ENCODE measurements around the gene SPPL2B. TPM values are rescaled to one million over a fixed set of nuclear protein-coding genes. Genes with fewer than 3 reads are reported as not detected.

SPPL2B gene
- total RNA-seq, 2 experiments from 2014 or later: 90.6 to 101 TPM

DNA sequence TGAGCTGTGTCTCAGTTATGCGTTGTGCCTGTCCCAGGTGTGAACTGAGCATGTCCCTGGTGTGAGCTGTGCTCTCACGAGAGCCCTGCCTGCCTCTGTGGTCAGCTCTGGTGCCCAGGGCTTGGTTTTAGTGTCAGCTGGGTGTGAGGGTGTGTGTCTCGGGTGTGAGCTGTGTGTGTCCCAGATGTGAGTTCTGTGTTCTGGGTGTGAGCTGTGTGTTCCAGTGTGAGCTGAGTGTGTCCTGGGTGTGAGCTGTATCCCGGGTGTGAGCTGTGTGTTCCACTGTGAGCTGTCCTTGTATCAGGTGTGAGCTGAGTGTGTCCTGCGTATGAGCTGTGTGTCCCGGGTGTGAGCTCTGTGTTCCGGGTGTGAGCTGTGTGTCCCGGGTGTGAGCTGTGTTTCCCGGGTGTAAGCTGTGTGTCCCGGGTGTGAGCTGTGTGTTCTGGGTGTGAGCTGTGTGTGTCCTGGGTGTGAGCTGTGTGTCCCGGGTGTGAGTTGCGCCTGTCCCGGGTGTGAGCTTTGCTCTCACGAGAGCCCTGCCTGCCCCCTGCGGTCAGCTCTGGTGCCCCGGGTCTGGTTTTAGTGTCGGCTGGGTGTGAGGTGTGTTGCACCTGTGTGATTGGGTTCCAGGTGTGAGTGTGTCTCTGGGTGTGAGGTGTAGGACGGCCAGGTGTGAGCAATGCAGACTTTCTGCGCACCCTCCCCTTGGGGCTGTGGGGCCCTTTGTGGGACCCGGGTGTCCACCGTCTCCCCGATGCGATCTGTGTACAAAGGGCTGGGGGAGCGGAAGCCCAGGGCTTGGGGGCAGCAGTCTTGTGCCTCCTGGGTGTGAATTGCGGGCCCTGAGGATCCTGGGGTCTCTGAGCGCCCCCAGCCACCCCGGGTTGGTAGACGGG is 39.4 kb upstream of the SPPL2B start:
- peak; percentile 27 for ATAC-seq (ENCODE audit: low read depth)
- no peaks in the 10 kb centered on the region for H3K9me3 Mint-ChIP-seq
- H3K36me3 Mint-ChIP-seq: peaks cover 14% of the 10 kb centered on the region
- H3K4me3 Mint-ChIP-seq: peak overlapping the region; percentile 91
- H3K27ac Mint-ChIP-seq: peak overlapping the region; percentile 96
- DNase-seq: peak; percentile 58
- POLR2A ChIA-PET: interaction anchor here (0.6 to 1.7 kb wide), 5 partner anchors 14 to 105 kb away, joined by 3 to 6 read pairs (median 4); partner anchors contain the start of gene LSM7
- H3K4me1 Mint-ChIP-seq: peaks cover 14% of the 10 kb centered on the region
- no peaks in the 10 kb centered on the region for H3K27me3 Mint-ChIP-seq

DNA sequence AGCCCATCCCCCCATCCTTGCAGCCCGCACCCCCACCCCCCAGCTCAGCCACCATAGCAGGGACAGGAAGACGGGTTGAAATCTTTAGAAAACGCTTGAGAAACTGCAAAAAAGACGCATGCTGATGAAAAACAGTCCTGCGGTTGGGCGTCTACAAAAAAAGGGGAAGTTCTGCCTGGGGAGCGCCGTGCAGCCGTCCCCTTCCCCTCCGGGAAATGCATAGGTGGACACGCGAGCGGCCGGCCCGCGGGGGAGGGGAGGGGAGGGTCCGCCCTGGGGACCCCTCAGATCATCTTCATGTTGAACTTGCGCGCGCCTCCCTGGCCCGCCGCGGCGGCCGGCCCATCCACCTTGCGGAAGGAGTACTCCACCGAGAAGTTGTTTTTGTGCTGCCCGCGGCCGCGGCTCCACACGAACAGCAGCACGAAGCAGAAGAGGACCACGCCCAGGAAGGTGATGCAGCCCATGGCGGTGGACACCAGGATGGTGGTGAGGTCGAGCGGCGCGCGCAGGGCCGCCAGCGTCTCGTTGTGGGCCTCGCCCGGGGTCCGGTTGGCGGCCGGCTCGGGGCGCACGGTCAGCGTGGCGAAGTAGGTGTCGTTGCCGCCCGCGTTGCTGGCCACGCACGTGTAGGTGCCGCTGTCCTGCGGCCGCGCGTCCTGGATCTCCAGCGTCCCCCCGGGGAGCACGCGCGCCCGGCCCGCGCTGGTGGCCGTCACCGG is 38.6 kb upstream of the SPPL2B start:
- H3K9me3 Mint-ChIP-seq: no peaks in the 10 kb centered on the region
- POLR2A ChIA-PET: interaction anchor here (0.6 to 1.7 kb wide), 7 partner anchors 15 to 172 kb away, joined by 3 to 8 read pairs (median 4); partner anchors contain the start of genes LSM7 and SPPL2B
- no peaks in the 10 kb centered on the region for H3K27me3 Mint-ChIP-seq
- H3K4me3 Mint-ChIP-seq: peak overlapping the region; percentile 91
- ATAC-seq (ENCODE audit: low read depth): peak; percentile 74
- H3K27ac Mint-ChIP-seq: peak overlapping the region; percentile 96
- H3K4me1 Mint-ChIP-seq: peaks cover 16% of the 10 kb centered on the region
- DNase-seq: peak; percentile 78
- peaks cover 15% of the 10 kb centered on the region for H3K36me3 Mint-ChIP-seq

DNA sequence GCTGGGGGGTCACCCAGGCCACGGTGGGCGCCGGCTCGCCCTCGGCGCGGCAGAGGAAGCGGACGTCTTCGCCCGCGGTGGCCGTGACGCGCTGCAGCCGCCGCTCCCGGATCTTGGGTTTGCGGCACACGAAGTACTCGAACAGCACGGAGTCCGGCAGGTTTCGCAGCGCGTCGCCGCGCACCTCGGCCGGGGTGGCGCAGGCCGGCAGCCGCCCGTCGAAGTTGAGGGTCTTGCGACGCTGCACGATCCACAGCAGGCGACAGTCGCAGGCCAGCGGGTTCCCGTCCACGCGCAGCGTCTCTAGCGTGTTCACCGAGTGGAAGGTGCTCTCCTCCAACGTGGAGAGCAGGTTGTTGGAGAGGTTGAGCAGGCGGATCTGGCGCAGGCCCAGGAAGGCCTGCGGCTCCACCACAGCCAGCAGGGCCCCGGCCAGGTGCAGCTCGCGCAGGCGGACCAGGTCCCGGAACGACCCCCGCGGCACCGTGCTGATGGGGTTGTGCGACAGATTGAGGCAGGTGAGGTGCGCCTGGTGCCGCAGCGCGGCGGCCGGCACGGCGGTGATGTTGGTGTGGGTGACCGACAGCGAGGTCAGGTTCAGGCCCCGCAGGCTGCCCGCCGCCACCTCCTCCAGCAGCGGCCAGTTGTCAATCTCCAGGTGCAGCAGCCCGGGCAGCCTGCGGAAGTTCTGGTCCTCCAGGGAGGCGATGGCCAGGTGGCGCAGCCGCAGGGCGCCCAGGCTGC is 37.9 kb upstream of the SPPL2B start:
- peak; percentile 35 for ATAC-seq (ENCODE audit: low read depth)
- Mint-ChIP-seq H3K27me3 (no peaks in the 10 kb centered on the region), H3K4me3 (peak overlapping the region; percentile 78), H3K27ac (peak overlapping the region; percentile 82), H3K36me3 (peaks cover 15% of the 10 kb centered on the region), H3K9me3 (no peaks in the 10 kb centered on the region), H3K4me1 (peaks cover 18% of the 10 kb centered on the region)
- DNase-seq: peak; percentile 71
- POLR2A ChIA-PET: interaction anchor here (0.5 to 1.5 kb wide), 5 partner anchors 38 to 172 kb away, joined by 3 to 8 read pairs (median 4); partner anchors contain the start of genes LSM7 and SPPL2B

DNA sequence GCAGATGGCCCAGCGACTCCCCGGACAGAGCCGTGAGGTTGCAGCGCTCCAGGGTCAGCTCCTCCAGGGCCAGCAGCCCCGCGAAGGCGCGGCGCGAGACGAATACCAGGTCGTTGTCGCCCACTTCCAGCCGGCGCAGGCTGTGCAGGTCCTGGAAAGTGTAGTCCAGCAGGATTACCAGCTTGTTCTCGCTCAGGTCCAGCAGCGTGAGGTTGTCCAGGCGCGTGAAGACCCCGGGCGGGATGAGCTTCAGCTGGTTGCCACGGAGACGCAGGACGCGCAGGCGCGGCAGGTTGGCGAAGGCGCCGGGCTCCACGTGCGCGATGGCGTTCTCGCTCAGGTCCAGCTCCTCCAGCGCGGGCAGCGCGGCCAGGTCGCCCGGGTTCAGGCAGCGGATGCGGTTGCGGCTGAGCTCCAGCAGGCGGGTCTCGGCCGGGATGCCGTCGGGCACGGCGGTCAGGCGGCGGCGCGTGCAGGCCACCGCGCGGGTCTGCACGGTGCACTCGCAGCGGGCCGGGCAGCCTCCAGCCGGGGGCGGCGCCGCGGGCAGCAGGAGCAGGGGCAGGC is 37.2 kb upstream of the SPPL2B start:
- ATAC-seq (ENCODE audit: low read depth): no peak
- Mint-ChIP-seq H3K36me3 (peaks cover 15% of the 10 kb centered on the region), H3K9me3 (no peaks in the 10 kb centered on the region), H3K4me1 (peaks cover 18% of the 10 kb centered on the region), H3K27ac (peak overlapping the region; percentile 82), H3K27me3 (no peaks in the 10 kb centered on the region), H3K4me3 (peak overlapping the region; percentile 78)
- DNase-seq: no peak
- POLR2A ChIA-PET: interaction anchor here (0.5 to 1.5 kb wide), 5 partner anchors 37 to 256 kb away, joined by 3 to 8 read pairs (median 4); partner anchors contain the start of genes LSM7 and SPPL2B

DNA sequence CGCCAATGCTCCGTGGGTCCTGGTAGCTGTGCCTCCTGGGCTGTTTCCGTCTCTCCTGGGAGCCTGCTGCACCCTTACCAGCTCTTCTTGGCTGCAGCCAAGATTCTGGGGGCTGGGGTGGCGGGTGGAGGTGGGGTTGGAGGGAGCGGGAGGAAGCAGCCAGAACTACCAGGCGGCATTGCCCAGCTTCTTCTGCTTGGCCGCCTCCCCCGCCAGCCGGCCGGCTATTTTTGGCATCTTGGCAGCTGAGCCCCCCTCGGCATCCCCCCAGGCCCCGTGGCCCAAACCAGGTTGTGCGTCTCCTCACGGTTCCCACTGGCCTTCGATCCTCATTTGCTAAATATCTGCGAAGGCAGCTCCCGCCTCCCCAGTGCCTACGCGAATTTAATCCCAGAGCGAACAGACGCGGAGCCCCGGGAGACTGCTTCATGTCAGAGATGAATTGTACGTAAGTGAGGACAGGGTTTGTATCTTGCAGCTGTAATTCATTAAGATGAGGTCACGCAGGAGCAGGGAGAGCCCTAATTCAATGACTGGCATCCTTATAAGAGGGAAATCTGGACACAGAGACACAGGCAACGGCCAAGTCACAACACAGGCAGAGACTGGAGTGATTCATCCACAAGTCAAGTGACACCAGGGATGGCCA is 33.7 kb upstream of the SPPL2B start:
- peaks cover 8% of the 10 kb centered on the region for H3K4me1 Mint-ChIP-seq
- no peak overlapping the region for H3K27ac Mint-ChIP-seq
- no peaks in the 10 kb centered on the region for H3K9me3 Mint-ChIP-seq
- DNase-seq (no peak), ATAC-seq (ENCODE audit: low read depth) (no peak)
- POLR2A ChIA-PET: interaction anchor here (1.1 to 1.4 kb wide), 2 partner anchors 33 to 59 kb away, joined by 3 read pairs; partner anchors contain the start of genes LSM7 and SPPL2B
- H3K4me3 Mint-ChIP-seq: no peak overlapping the region
- no peaks in the 10 kb centered on the region for H3K27me3 Mint-ChIP-seq
- H3K36me3 Mint-ChIP-seq: peaks cover 15% of the 10 kb centered on the region

DNA sequence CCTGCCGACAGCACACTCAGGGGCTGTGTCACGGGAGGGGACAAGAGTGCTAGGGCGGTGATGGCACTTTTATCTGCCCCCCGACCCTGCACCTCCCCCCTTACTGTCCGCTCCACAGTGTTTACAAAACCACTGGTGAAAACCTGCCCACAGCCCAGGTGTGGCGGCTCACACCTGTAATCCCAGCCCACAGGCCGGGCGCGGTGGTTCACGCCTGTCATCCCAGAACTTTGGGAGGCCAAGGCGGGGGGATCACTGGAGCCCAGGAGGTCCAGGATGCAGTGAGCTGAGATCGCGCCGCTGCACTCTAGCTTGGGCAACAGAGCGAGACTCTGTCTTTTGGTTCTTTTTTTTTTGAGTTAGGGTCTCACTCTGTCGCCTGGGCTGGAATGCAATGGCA is 32.3 kb upstream of the SPPL2B start:
- Mint-ChIP-seq H3K27me3 (no peaks in the 10 kb centered on the region), H3K4me1 (peaks cover 7% of the 10 kb centered on the region), H3K27ac (no peak overlapping the region), H3K9me3 (no peaks in the 10 kb centered on the region), H3K4me3 (no peak overlapping the region), H3K36me3 (peaks cover 12% of the 10 kb centered on the region)
- POLR2A ChIA-PET: no interaction called here
- DNase-seq (no peak), ATAC-seq (ENCODE audit: low read depth) (no peak)

DNA sequence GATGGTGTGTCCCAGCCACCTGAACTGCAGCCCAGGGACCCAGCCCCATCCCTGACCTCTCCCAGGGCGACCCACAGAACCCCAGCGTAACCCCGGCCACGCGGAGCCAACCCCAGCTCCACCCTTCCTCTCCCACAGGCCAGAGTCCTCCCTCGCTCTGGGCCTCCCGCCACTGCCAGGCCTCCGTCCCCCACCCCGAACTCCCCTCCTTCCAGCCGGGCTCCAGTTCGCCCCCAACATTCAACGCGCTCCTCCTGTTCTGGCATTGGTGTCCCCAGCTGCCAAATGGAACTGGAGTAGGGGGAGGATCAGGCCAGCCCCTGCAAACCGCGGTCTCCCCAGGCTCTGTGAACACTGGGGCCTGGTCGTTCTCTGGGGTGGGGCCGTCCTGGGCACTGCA is 28.0 kb upstream of the SPPL2B start:
- POLR2A ChIA-PET: interaction anchor here (0.7 kb wide), 1 partner anchor 61 kb away, joined by 3 read pairs; no protein-coding TSS in a partner anchor

DNA sequence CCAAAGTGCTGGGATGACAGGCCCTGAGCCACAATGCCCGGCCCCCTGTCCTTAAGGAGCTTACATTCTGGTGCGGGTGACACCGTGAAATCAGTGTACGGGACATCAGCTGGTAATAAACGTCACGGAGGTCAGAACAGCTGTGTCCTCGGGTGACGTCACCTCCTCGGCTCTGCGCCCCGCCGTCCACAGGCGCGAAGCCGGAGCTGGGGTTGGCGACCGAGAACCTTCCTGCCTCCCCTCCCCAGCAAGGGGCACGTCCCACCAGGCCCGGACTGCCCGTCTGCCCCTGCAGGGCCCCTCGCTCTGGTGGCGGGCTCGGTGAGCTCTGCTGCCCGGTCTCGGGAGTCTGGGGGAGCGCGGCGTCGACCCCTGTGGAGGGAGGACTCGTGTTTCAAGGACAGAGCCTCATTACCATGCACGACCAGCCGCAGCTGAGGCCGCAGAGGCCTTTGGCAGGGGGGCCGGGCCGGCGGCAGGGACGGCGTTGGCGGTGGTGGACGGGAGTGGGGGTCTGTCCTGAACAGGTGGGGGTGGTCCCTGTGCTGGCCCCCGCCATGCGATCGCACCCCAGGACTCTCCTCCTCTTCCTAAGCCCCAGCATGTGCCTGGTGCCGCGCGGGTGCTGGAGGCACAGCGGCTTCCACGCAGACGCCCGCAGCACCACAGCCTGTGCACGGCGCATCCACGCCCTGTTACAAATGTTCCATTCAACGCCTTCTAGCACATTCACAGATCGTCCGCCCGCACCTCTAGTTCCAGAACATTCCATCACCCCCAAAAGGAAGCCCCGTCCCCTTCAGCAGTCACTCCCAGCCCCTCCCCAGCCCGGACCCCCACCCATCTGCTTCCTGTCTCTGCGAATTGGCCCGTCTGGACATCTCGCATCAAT is 25.9 kb upstream of the SPPL2B start:
- H3K27ac Mint-ChIP-seq: no peak overlapping the region

More for the DNA sequence above, 28.0 kb upstream of the SPPL2B start:
- H3K9me3 Mint-ChIP-seq: no peaks in the 10 kb centered on the region
- peaks cover 4% of the 10 kb centered on the region for H3K4me1 Mint-ChIP-seq
- H3K4me3 Mint-ChIP-seq: no peak overlapping the region
- no peak for DNase-seq
- H3K27ac Mint-ChIP-seq: no peak overlapping the region
- no peak for ATAC-seq (ENCODE audit: low read depth)
- peaks cover 29% of the 10 kb centered on the region for H3K27me3 Mint-ChIP-seq
- peaks cover 2% of the 10 kb centered on the region for H3K36me3 Mint-ChIP-seq

DNA sequence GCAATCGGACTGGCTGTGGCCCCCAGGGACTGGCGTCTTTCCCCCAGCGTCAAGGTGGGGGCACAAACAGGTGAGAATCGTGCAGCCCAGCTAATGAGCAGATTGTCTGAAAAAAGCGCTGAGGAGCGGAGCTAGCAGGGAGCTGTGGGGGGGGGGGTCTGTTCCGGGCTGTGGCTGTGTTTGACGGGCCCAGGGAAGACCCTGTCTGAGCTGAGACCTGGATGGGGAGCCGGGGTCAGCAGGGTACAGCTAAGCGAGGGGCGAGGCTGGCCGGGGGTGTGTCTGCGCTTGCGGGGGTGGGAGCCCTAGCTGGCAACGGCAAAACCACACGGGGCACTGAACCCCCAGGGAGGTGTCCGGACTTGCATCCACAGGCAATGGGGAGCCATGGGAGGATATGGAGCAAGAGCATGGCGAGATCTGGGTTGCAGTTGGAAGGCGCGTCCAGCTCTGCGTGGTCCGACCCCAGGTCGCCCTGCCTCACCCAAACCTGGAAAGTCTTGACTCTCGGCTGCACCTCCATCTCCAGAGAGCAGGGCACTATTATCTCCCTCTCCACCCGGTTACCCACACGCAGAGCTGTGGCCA is 25.2 kb upstream of the SPPL2B start:
- Mint-ChIP-seq H3K4me3 (no peak overlapping the region), H3K27me3 (peaks cover 42% of the 10 kb centered on the region), H3K4me1 (peaks cover 4% of the 10 kb centered on the region), H3K9me3 (no peaks in the 10 kb centered on the region), H3K27ac (no peak overlapping the region), H3K36me3 (peaks cover 2% of the 10 kb centered on the region)
- no peak for DNase-seq
- no peak for ATAC-seq (ENCODE audit: low read depth)
- POLR2A ChIA-PET: no interaction called here

More for the DNA sequence above, 25.9 kb upstream of the SPPL2B start:
- POLR2A ChIA-PET: no interaction called here
- H3K4me3 Mint-ChIP-seq: no peak overlapping the region
- peaks cover 2% of the 10 kb centered on the region for H3K36me3 Mint-ChIP-seq
- DNase-seq (no peak), ATAC-seq (ENCODE audit: low read depth) (peak; percentile 21)
- peaks cover 4% of the 10 kb centered on the region for H3K4me1 Mint-ChIP-seq
- H3K9me3 Mint-ChIP-seq: no peaks in the 10 kb centered on the region
- H3K27me3 Mint-ChIP-seq: peaks cover 41% of the 10 kb centered on the region

DNA sequence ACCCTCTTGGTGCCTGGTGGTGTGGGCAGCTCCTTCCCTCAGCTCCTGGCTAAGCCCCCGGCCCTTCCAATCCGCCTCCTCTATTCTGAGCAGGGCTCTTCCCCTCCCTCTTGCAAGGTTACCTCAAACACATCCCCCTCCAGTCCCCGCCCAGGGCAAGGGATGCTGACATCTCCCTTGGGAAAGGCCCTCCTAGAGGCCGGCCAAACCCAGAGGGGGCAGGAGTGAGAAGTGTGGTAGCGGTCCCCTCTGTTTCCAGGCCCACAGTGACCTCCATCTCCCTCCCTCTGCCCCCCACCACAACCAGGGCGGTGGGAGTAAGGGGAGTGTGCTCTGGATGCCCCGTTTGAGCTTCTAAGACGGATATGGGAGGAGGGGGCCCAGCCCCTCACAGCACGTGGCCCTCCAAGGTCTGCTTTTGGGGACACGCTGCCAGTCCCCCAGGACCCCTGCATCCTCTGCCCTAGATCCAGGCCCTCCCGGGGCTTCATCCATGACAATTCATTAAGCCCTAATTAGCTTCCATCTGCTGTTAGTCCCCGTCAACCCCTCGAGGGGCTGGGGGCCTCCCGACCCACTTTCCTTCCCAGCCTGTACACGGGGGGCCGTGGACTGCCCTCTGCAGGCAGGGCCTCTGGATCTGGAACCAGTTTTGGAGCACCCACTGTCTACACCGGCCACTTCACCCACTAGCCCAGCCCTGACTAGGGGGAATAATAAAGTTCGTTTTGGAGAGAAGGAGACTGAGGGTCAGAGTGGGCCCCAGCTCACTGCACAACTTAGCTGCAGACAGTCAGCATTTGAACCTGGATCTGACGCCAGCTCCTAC is 22.8 kb upstream of the SPPL2B start:
- Mint-ChIP-seq H3K36me3 (peaks cover 2% of the 10 kb centered on the region), H3K27me3 (peaks cover 66% of the 10 kb centered on the region), H3K9me3 (no peaks in the 10 kb centered on the region), H3K27ac (no peak overlapping the region), H3K4me1 (peaks cover 6% of the 10 kb centered on the region), H3K4me3 (no peak overlapping the region)
- no peak for ATAC-seq (ENCODE audit: low read depth)
- DNase-seq: no peak
- POLR2A ChIA-PET: interaction anchor here (1.0 to 1.1 kb wide), 2 partner anchors 117 to 150 kb away, joined by 3 read pairs; no protein-coding TSS in a partner anchor

Data from activated naive CD8-positive, alpha-beta T cell treated with anti-CD3 and anti-CD28 coated beads, Interleukin-2, amount 10 ng/mL, durations not matched to agents 7 days and 5 days (primary cell).